Esophagus squamous epithelium (tissue), 5 donors: ENCODE data around the gene NDFIP2. TPM values are rescaled to one million over a fixed set of nuclear protein-coding genes. Genes with fewer than 3 reads are reported as not detected.

Experiments
- DNase-seq: peaks from one replicate; lab custom pipeline; 2025; lab: John Stamatoyannopoulos, UW
- H3K27ac ChIP-seq, 4 donors: fragments of 200-600 bp; sonication (generic); one replicate each; pipeline ENCODE4 v1.5.1; 2016 to 2019; ENCODE audit warnings: mild to moderate bottlenecking in 1 of 4
- H3K27me3 ChIP-seq, 4 donors: fragments of 200-600 bp; sonication (generic); 1 replicate in 3 of 4; 2 replicates in 1 of 4; pipeline versions ENCODE4 v1.5.1 to v1.6.0; 2017 to 2021; ENCODE audit warnings: antibody characterized with exemption in 1 of 4
- H3K36me3 ChIP-seq, 3 donors: fragments of 200-600 bp; sonication (generic); one replicate each; pipeline ENCODE4 v1.5.1; 2016 to 2019
- H3K4me1 ChIP-seq, 3 donors: fragments of 200-600 bp; sonication (generic); one replicate each; pipeline ENCODE4 v1.5.1; 2017 to 2019
- H3K4me3 ChIP-seq, 4 donors: fragments of 200-600 bp; sonication (generic); 1 replicate in 3 of 4; 2 replicates in 1 of 4; pipeline ENCODE4 v1.5.1; 2016 to 2019; ENCODE audit warnings: mild to moderate bottlenecking in 2 of 4, moderate library complexity in 1 of 4
- H3K9me3 ChIP-seq, 3 donors: fragments of 200-600 bp; sonication (generic); one replicate each; pipeline ENCODE4 v1.5.1; 2016 to 2019
- POLR2A ChIP-seq, 4 donors: fragments of 450-650 bp; IDR thresholded peaks; one replicate each; pipeline ENCODE4 v1.6.1; 2017; ENCODE audit warnings: antibody characterized with exemption in 4 of 4, mild to moderate bottlenecking in 4 of 4, moderate library complexity in 3 of 4
- WGBS, 2 donors: methylation state at CpG; one replicate each; pipeline ENCODE4 v1.1.5; 2018; 5-methylcytosine and 5-hydroxymethylcytosine counted together
- intact Hi-C: fragments of 100-400 bp; cut with DNase I; formaldehyde crosslinking; loops from one replicate; pipeline ENCODE4 v1.15.0; 2022
- total RNA-seq, 4 donors: library from RNA; depleted of rRNA; stranded (reverse); fragments of >200 nt; gene quantifications; one replicate each; pipeline ENCODE4 v1.1.0, GENCODE V29; 2016
- TF ChIP-seq, protein P1 (sequence below), 6 experiments: fragments of 450-650 bp in 4 of 6; fragments of 200-600 bp in 2 of 6; sonication (generic) in 2 of 6; IDR thresholded peaks; one replicate each; pipeline ENCODE4 v1.5.1; 2016 to 2019; ENCODE audit warnings: antibody characterized with exemption in 6 of 6, mild to moderate bottlenecking in 4 of 6, moderate library complexity in 4 of 6
- donor health status: DM: yes; HTN: yes; CAD: no.

NDFIP2 gene
- total RNA-seq, 4 donors from 2014 or later = 37.8 to 81.9 (median 54.8) TPM

DNA sequence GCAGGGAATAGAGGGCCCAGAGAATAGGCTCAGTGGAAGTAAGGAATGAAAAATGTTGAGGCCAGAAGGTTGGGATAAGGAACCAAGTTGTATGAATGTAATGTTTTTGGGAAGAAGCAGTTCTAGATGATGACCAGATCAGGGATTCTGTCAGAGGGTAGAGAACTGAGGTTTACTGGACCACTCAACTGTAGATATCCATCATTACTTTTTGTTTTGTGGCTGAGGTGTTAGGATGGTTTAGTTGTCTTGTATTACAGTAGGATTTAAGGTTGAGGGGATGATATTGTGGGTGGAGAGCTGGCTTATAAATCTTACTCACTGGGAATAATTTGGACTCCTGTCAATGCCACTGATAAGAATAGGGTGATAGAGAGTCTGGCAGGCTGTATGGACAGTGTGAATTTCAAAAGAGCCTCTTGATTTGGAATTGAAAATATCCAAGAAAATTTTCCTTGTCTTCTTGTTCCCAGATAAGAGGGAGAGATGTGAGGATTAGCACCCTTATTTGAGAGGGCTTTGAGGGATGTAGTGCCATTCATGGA, 22.6 kb downstream of the NDFIP2 start:
- no peak for TF ChIP-seq POLR2A (IDR thresholded peaks at IDR 0.05)
- TF ChIP-seq, protein P1, sequence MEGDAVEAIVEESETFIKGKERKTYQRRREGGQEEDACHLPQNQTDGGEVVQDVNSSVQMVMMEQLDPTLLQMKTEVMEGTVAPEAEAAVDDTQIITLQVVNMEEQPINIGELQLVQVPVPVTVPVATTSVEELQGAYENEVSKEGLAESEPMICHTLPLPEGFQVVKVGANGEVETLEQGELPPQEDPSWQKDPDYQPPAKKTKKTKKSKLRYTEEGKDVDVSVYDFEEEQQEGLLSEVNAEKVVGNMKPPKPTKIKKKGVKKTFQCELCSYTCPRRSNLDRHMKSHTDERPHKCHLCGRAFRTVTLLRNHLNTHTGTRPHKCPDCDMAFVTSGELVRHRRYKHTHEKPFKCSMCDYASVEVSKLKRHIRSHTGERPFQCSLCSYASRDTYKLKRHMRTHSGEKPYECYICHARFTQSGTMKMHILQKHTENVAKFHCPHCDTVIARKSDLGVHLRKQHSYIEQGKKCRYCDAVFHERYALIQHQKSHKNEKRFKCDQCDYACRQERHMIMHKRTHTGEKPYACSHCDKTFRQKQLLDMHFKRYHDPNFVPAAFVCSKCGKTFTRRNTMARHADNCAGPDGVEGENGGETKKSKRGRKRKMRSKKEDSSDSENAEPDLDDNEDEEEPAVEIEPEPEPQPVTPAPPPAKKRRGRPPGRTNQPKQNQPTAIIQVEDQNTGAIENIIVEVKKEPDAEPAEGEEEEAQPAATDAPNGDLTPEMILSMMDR (IDR thresholded peaks at IDR 0.05) = no peak
- no peak for DNase-seq
- intact Hi-C loops = no loop called here
- Histone ChIP-seq H3K27ac (peak overlapping the region in 2 of 4 donors; percentile 68 to 79), H3K36me3 (no peaks in the 10 kb centered on the region), H3K4me3 (no peak overlapping the region), H3K4me1 (peaks cover 5 to 52% (median 7%) of the 10 kb centered on the region in 3 donors), H3K27me3 (no peaks in the 10 kb centered on the region), H3K9me3 (no peaks in the 10 kb centered on the region)

DNA sequence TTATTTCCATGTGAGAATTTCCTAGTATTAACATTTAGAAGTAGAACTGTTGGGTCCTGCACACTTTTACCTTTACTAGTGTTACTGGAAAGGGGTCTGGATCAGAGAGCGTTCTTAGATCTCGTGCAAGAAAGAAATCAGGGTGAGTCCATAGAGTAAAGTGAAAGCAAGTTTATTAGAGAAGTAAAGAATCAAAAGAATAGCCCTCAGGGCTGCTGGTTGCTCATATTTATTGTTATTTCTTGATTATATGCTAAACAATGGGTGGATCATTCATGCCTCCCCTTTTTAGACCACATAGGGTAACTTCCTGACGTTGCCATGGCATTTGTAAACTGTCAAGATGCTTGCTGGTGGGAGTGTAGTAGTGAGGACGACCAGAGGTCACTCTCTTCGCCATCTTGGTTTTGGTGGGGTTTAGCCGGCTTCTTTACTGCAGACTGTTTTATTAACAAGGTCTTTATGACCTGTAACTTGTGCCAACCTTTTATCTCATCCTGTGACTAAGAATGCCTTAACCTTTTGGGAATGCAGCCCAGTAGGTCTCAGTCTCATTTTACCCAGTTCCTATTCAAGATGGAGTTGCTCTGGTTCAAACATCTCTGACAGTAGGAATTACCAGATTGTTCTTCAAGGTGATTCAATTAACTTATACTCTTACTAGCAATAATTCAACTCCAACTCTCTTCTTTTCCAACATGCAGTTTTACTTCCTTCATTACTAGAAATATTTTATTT, 27.4 kb downstream of the NDFIP2 start:
- H3K27ac ChIP-seq = peak overlapping the region in 2 of 4 donors; percentile 7 to 47

DNA sequence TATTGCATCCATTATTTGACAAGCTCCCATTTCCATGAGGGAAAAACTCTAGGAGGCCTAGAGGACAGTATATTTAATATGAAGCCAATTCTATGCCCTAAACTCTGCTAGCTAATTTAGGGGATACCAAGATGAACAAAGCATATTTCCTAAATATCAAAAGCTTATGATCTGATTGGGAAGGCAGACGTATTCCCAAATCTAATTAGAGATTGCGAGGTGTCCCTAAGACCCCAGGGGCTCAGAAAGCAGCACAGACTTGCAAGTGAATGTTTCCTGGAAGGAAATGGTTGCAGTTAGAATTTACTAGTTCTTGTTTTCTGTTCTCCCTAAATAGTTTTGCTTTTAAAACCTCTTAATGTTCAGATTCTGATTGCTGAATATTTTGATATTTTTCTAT, 30.7 kb downstream of the NDFIP2 start:
- no peaks in the 10 kb centered on the region for H3K27me3 ChIP-seq
- H3K27ac ChIP-seq = no peak overlapping the region
- no peaks in the 10 kb centered on the region for H3K9me3 ChIP-seq
- WGBS, 2 donors = 83 to 87% methylated on average over 2 of the region's 2 CpGs
- no peak overlapping the region for H3K4me3 ChIP-seq
- no peak for DNase-seq
- no peak for TF ChIP-seq POLR2A (IDR thresholded peaks at IDR 0.05)
- TF ChIP-seq, protein P1 (IDR thresholded peaks at IDR 0.05) = no peak
- peaks cover 0 to 25% (median 0%) of the 10 kb centered on the region in 3 donors for H3K4me1 ChIP-seq
- H3K36me3 ChIP-seq = no peaks in the 10 kb centered on the region
- intact Hi-C loops = no loop called here

More for the DNA sequence above, 27.4 kb downstream of the NDFIP2 start:
- H3K27me3 ChIP-seq = no peaks in the 10 kb centered on the region
- intact Hi-C loops = no loop called here
- TF ChIP-seq POLR2A (IDR thresholded peaks at IDR 0.05) = no peak
- TF ChIP-seq, protein P1 (IDR thresholded peaks at IDR 0.05) = no peak
- no peak overlapping the region for H3K4me3 ChIP-seq
- DNase-seq = no peak
- H3K36me3 ChIP-seq = no peaks in the 10 kb centered on the region
- WGBS, 2 donors = 54 to 78% methylated on average over 6 of the region's 6 CpGs
- H3K4me1 ChIP-seq = peaks cover 0 to 20% (median 0%) of the 10 kb centered on the region in 3 donors
- no peaks in the 10 kb centered on the region for H3K9me3 ChIP-seq

DNA sequence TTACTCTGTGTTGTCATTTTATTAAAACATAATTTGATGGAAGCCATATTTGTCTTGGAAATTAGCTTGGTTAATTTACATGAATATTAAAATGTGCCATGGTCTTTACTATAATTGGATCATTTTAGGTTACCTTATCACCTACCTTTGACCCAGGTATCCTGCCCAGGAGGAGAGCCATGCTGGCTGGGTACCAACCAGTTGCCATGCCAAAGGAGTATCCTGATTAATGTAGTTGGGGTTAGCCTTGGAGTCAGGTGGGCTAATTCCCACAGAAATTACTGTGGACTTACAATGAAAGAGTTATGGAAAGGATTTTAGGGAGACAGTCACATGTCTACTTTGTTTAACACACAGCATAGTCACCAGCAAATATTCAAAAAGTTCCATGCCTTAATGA, 32.0 kb downstream of the NDFIP2 start:
- DNase-seq = no peak
- Histone ChIP-seq H3K27ac (no peak overlapping the region), H3K27me3 (no peaks in the 10 kb centered on the region), H3K4me1 (peaks cover 0 to 25% (median 0%) of the 10 kb centered on the region in 3 donors), H3K36me3 (no peaks in the 10 kb centered on the region), H3K9me3 (no peaks in the 10 kb centered on the region), H3K4me3 (no peak overlapping the region)
- intact Hi-C loops = no loop called here
- TF ChIP-seq POLR2A (IDR thresholded peaks at IDR 0.05) = no peak
- TF ChIP-seq, protein P1 (IDR thresholded peaks at IDR 0.05) = no peak

DNA sequence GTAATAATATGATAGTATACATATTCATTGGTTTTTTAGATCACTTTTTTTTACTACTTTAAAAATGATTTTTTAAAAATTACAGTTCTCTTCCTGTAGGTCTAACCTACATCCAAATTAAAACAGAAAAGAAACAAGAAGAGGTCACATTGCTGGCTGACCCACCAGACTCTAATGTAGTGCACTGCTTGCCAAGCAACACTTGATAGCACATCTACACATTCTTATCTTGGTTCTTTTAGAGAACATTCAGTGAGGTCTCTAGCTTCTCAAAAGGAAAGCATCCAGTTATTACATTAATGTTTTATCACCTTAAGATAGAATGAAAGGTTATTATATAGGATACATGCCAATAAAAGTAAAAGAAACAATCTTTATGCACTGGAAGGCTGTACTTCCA, 35.6 kb downstream of the NDFIP2 start:
- Histone ChIP-seq H3K9me3 (no peaks in the 10 kb centered on the region), H3K4me1 (peaks cover 0 to 19% (median 0%) of the 10 kb centered on the region in 3 donors), H3K27ac (no peak overlapping the region), H3K27me3 (no peaks in the 10 kb centered on the region), H3K36me3 (peaks cover 0 to 10% (median 0%) of the 10 kb centered on the region in 3 donors), H3K4me3 (no peak overlapping the region)
- TF ChIP-seq, protein P1 (IDR thresholded peaks at IDR 0.05) = no peak
- TF ChIP-seq POLR2A (IDR thresholded peaks at IDR 0.05) = no peak
- DNase-seq = no peak
- intact Hi-C loops = no loop called here
